ENCODE results near the gene DENND1C.

DENND1C gene

DNA sequence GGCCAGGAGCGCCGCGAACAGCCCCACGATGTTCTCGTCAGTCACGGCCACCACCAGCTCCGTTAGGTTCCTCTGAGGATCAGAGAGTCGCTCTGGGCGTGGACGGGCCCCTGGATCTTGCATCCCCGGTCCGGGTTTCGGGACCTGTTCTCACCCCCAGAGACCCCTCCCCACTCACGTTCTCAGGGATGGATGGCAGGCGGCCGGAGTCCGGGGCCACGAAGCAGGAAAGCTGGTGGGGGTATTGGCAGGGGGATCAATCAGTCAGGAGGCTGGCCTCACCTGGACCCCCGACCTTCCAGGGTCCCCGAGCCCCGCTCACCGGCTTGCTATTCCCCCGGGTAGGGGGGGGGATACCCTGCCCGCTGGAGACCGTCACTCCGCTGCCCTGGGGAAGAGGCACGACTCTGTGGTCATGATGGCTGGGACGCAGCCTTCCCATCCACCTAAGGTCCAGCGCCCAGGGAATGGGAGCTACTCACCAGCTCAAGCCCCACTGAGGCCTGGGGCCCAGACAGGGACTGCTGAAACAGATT lies 4.6 kb downstream of the DENND1C start:
- DNase-seq = no peak

DNA sequence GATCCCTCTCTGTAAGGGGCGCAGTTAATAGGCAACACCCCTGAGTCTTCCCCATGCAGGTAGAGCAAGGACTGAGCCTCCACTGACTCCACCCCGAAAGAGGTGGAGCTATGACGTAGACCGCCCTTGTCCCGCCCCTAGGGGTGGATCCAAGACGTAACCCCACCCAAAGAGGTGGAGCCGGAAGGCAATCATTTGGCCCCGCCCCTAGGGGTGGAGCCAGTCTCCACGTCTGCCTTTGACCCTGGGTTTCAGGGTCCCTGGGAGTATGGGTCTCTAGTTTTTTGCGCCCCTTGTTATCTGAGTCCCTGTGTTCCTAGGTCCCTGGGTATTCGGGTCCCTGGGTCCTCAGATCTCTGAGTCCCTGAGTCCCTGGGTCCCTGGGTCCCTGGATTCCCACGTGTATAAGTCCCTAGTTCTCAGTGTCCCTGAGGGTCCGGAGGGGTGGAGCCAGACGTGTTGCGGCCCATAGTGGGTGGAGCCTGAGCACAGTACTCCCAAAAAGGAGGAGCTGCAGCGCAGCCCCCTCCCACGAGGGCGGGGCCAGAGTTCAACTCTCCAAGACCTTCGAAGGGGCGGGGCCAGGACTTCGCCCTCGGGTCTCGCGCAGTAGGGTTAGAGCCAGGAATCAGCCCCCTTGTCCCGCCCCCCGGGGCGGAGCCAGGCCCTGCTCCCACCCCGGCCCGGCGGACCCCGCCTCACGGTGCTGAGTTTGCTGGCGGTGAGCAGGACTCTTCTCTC lies 5.3 kb downstream of the DENND1C start:
- peak; percentile 80 for DNase-seq

DNA sequence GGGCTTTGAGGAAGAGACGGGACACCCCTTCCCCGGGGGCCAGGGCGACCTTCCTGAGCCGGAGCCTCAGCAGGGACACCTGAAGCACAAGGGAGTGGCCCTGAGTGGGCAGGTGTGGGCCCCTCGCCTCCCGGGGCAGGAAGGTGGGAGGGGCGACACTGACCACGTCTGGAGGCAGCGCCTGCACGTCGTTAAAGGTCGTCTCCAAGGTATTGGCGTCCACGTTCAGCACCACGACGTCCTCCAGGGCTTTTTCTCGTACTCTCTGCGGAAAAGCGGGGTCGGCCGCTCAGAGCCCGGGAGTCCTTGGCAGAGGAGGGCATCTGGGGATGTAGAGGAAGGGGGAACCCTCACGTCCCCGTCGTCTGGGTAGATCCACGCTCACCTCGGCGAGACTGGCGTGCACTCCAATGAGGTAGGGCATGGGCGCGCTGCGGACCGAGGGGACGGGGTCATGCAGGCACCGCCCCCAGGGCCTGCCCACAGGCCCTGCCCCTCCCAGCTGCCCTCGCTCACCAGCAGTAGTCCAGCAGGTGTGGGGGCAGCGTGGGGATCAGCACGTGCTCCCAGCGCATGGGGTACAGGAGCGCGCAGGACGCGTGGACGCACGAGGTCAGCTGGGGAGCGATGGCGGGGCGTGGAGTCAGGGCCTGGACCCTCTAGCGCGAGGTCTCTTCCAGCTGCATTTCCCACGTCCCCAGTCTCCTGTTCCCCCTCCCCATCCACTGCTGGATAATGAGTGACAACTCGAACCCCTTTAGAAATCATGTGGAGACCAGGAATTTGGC lies 6.1 kb downstream of the DENND1C start:
- DNase-seq = no peak

DNA sequence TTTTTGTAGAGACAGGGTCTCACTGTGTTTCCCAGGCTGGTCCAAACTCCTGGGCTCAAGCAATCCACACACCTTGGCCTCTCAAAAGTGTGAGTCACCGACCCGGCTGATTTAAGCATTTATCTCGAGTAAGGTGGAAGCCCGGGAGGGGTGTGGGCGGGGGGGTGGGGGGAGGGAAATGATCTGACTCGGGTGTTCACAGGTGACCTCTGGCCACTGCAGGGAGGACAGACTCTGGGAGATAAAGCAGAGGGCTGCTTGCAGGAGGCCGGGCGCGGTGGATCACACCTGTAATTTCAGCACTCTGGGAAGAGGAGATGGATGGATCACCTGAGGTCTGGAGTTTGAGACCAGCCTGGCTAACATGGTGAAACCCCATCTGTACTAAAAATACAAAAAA lies 7.9 kb downstream of the DENND1C start:
- DNase-seq = no peak

DNA sequence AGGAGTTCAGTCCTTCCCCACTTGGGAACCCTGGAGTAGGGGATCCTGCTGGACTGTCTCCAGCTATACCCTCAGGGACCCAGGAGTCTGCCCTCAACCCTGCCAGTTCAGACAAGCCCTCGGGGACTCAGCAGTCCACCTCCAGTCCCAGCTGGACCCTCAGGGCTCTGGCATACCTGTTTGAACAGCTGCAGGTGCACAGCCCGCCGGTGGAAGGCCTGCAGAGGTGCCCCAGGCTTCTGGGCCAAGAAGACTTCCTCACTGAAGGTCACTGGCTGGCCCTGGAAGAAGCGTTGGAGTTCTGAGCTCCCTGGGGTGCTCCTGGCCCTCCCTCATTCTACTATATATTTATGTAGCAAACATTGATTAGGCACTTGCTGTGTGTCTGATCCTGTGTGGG lies 8.9 kb downstream of the DENND1C start:
- DNase-seq = no peak

DNA sequence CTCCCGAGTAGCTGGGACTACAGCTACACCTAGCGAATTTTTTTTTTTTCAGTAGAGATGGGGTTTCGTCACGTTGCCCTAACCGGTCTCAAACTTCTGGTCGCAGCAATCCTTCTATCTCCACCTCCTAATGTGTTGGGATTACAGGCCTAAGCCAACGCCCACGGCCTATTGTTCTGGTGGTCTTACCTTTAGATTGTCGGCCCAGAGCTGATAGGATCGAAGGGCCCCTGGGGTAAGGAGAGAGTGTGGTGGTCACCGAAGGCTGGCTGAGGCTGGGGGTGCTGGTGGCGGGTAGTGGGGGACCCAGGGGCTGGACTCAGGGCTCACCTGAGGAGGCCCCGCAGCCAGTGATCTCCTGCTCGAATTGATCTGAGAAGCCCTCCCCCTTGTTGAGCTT lies 10.5 kb downstream of the DENND1C start:
- no peak for DNase-seq

DNA sequence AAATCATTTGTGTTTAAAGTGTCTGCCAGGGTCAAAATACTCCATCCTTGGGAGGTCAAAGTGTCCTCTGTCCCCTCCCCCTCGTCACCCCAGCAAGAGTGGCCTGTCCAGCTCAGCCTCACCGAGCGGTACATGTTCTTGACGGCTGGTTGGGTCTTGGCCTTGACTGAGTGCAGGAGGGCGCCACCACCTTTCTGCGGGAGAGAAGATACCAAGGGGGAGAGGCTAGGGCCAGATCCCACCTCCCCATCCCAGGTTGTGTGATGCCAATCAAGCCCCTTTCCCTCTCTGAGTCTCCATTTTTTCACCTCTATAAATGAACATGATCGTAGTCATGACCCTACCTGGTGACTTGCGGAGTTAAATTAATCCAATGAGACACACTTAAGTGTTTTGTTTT lies 11.4 kb downstream of the DENND1C start:
- DNase-seq = no peak

DNA sequence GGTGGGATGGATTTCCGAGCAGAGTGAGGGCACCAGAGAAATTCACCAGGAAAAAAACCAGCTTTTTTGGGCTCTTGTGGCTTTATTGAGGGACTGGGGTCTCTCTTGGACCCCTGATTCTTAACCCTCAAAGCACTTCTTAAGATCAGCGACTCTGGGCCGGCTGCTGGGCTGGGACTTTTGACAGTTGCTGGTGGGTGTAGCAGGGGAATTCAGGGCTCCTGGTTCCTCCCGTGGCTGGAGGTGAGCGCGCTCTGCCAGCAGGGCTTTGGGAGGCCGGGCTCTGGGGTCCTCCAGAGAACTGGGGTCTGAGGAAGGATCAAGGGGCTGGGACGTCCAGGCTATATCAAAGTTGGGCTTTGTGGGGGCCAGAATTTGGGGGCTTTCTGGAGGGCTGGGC lies 14.2 kb downstream of the DENND1C start:
- DNase-seq = no peak

DNA sequence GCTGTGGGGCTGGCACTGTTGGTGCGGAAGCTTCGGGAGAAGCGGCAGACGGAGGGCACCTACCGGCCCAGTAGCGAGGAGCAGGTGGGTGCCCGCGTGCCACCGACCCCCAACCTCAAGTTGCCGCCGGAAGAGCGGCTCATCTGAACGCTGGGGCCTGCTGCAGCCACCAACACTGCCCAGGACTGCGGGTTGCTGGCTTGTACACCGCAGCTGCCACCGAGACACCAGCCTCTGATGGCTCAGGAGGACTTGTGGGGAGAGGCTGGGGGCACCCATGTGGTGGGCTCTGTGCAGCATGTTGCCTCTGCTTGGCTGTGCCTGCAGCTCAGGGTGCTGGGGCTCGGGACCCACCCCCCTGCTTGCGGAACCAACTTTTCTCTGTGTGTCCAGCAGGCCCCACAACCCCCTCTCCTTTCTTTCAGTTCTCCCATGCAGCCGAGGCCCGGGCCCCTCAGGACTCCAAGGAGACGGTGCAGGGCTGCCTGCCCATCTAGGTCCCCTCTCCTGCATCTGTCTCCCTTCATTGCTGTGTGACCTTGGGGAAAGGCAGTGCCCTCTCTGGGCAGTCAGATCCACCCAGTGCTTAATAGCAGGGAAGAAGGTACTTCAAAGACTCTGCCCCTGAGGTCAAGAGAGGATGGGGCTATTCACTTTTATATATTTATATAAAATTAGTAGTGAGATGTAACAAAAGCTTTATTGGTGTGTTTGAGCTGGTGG lies 14.9 kb downstream of the DENND1C start:
- no peak for DNase-seq

DNA sequence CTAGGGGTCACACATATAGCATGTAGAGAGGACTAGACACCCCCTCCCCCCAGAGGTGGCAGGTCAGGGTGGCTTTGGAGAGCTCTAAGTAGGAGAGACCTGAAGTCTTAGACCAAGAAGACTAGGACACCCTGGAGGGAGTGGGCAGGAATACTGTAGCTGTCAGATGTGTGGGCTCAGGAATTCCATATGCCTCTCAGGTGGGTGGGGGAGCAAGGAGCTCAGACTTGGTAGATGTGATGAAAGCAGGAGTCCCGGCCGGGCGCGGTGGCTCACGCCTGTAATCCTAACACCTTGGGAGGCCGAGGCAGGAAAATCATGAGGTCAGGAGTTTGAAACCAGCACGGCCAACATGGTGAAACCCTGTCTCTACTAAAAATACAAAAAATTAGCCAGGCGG lies 15.9 kb downstream of the DENND1C start:
- DNase-seq = no peak

DNA sequence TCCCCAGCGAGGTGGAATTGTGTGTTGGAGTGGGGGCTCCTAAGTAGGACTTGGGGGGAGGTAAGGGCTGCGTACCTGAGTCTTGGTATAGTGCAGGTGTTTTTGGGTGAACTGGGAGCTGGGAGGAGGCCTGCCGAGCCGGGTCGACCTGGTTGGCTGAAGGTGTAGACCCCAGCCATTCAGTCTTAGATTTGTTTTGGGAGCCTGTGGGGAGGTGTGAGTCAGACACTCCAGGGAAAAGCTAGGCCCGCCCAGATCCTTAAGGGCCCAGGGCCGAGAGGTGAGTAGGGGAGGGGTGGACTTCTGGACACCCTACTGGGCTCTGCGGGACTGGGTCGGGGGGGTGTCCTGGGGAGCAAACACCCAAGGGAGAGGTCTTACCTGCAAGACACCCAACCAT lies 16.6 kb downstream of the DENND1C start:
- DNase-seq = no peak

DNA sequence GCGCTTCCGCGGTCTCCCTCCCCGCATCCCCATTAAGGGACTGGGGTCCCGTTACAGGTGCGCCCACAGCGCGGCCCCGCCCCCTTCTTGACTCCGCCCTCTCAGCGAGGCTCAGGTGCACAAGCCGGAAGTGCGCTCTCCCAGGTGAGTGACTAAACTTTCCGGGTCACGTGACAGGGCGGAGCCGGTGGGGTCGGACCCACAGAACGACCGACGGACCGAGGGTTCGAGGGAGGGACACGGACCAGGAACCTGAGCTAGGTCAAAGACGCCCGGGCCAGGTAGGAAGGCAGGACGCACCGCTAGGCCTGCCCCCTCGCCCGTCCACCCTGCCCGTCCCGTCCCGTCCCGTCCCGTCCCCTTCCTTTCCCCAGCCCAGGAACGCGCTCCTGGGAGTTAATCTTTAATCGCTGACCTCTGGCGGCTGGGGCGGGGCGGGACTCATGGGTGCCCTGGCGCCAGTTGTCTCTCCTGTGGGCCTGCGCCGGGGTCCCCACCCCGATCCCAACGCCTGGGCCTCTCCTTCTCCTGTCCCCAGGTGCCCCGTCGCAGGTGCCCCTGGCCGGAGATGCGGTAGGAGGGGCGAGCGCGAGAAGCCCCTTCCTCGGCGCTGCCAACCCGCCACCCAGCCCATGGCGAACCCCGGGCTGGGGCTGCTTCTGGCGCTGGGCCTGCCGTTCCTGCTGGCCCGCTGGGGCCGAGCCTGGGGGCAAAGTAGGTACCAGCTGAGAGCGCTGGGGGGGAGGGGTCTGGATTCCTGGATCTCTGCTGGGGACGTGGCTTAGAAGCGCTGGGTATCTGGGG lies 17.3 kb downstream of the DENND1C start, which contains the start of gene CRB3:
Gene CRB3, plus strand, starts transcription at position 202 of the 804 bp plus-strand sequence. Its CDS starts 431 bp downstream, at position 633.
- DNase-seq = peak; percentile 49

DNA sequence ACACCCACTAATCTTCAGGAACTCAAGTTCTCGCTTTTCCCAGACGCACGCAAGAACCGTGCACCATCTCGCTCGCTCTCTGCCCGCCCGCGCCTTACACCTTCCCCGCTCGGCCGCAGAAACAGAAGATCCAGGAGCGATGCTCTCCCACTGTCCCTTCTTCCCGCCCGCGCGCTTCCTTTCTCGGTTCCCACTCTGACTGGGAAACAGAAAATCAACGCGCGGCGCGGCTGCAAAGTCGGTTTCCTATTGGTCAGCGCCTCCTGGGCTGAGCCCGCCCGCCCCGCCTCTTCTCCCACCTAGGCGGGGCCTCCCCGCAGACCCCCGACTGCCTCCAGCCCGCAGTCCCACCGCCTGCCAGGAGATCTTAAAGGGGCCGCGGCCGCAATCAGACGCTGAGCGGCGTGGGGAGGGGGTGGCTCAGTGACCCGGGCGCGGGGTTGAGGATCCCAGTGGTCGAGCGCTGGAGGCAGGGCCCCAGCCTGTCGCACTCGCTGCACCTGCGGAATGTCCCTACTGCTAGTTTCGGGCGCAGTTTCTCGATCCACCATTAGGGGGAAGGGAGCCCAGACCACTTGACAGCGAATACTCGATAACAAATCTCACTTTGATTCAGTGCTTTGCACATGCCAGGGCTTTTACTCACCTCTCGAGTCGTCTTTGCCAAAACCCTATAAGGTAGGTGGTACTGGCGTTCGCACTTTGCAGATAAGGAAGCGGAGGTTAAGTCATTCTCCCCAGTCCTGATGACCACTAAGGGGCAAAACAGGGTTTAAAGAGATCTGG lies 21.3 kb downstream of the DENND1C start:
- DNase-seq = peak; percentile 80

DNA sequence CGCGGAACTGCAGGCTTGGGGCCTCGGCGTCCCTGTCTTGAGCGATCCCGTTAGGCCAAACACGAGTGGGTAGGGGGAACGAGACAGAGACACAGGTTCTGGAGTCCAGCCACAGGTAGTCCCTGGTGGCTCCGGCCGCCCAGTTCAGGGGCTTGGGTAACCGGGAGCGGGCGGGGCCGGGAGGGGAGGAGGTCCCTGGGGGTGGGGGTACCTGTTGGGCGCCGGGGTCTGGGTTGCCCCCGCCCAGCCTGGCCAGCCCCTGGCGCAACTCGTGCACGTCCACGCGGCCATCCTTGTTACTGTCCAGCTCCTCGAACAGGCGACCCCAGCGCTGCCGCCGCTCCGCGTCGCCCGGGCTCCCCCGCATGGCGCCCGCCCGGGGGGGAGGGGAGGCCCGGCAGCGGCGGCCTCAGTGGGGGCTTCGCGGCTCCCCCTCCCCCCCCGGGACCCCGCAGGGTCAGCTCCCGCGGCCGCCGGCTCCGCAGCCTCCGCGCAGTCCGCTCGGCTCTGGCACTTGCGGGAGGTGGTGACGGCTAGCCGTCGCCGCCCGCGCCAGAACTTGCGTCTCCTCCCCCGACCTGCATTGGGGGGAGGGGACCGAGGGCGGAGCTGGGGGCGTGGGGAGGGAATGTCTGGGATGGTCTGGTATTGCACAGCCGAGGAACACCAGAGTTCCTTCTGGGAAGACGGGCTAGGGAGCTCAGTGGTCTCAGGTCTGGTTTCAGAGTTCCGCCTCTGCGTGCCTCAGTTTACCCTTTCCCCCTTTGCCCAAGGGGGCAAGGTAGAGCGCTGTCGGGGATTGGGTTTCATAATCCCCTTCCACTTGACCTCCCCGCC lies 22.1 kb downstream of the DENND1C start, which contains the start of gene SLC25A23:
Gene SLC25A23, minus strand, starts transcription at position 531 of the 837 bp plus-strand sequence. Its CDS starts 164 bp downstream, at position 367.
- DNase-seq = peak; percentile 55

DNA sequence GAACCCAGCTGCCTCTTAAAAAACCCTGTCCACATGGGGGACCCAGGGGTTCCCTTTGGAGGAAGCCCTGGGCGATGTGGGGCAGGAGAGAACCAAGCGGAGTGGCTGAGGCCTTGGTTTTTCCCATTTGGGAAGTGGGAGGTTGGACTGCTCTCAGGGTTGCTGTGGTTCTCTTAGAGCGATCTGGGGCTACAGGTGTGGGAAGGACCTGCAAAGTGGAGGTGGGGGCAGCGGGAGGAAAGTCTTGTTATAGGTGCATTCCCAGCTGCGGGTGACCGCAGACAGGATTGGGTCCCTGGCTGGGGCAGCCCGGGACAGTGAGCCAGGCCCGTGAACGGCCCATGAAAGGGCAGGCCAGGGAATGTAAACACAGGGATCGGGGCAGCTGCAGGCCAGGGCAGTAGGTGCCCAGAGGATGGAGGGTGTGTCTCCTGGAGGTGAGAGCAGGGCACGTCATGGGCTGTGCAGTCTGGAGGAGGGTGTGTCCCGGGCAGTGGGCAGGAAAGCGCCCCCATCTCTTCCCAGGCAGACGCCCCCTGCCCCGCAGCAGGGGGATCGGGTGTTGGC lies 22.8 kb downstream of the DENND1C start:
- DNase-seq = no peak

DNA sequence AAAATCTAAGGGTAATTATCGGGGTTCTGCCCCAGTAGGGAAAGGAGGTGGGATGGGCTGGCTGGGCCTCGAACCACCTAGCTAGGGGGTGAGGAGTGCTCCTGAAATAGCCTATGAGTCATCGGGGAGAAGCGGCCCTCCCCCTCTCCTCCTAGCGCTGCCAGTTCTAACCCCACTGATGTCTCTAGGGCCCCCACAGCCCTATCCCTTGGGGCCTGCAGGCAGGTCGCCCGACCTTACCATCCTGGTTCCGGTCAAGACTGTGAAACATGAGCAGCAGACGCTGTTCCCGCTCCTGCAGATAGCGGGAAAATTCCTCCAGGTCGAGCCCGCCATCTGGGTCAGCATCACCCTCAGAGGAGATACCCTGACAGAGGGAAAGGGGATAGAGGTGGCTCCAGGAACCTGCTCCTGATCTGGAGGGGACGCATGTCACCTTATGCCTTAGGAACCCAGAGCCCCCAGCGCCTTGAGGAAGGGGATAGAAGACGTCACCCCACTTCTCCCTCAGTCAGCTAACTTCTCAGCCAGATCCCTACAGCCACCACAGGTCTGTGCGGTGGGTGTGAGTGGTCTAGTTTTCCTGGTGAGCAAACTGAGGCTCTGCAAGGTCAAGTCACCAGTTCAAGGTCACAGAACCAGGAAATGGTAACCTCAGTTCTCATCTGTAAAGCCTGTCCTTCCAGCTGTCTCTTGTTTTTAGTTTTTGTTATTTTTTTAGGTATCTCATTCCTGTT lies 23.5 kb downstream of the DENND1C start:
- DNase-seq = no peak

DNA sequence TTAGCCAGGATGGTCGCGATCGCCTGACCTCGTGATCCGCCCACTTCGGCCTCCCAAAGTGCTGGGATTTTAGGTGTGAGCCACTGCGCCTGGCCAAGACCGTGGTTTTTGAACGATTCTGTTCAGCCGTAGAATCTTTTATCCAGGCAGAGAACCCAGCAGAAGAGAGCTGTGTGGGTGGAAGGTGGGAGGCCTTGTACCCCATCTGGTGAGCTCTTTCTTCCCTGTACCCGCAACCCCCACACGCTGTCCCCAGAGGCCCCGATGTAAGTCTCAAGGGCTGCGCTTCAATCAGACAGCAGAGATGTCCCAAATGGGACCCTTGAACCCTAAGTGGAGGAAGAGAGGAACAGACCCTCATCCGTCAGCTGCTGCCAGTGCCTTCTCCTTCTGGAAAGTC lies 25.7 kb downstream of the DENND1C start:
- DNase-seq = no peak

DNA sequence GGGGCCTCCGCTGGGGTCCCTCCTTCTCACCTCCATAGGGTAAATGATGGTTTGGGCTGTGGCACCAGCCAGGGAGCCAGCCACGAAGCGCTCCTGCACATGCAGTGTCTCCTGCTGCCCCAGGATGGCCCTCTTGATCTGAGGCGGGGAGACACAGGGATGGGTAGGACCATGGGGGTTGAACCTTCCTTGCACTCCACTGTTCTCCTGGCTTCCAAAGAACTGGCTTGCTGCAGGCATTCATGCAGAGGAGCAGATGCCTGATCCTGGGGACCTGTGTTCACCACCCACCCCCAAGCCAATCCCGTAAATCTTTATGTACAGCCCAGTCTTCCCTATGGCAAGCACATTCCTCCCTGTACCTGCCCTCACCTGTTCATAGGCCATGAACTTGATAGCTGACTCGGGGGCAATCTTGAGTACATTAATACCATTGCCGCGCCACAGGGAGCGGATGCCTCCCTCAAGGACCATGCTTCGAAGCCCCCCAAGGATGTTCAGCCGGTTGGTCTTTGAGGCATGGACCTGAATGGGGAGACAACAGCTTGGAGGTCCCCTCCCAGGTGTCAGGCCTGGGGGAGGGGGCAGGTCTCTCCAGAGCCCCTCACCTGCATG lies 27.5 kb downstream of the DENND1C start:
- no peak for DNase-seq

DNA sequence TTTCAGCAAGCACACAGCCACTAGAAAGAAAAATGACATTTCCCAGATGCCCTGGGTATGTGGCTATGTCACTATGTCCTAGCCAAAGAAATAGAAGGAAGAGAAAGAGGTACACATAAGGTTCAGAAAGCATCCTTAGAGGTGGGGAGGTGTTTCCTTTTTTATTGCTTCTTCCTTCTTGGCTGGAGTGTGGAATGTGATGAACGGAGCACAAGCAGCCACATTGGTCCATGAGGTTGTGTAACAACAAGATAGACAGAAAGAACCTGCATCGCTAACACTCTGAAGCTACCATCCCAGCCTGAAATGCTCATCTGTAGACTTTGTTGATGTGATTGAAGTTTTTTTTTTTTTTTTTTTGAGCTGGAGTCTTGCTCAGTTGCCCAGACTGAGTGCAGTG lies 28.7 kb downstream of the DENND1C start:
- no peak for DNase-seq
